Measurements from ENCODE around the gene VAPB. TPM values are rescaled to one million over a fixed set of nuclear protein-coding genes. Genes with fewer than 3 reads are reported as not detected.

The VAPB gene
- total RNA-seq, 2 donors from 2014 or later = 20.2 to 21.8 TPM

DNA sequence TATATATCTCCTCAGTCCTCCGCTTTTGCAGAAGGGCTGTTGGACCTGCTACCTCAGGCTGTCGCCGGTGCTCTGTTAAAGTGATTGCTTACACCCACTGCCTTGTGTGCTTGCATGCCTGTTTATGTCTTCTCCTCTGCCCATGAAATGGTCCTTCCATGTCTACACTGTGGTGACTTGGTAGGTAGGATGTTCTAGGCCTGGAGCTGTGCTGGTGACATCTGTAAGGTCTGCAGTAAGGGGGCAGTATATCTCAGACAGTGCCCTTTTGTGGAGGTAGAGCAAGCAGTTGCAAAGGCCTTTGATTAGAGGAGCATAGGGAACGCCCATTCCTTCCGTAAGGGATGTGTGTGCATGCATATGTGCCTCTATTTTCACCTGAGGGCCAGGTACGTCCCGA lies 40.3 kb downstream of the VAPB start:
- Histone ChIP-seq H3K4me1 (peaks cover 0 to 28% of the 10 kb centered on the region in 2 donors), H3K27me3 (no peaks in the 10 kb centered on the region), H3K4me3 (no peak overlapping the region), H3K9me3 (no peaks in the 10 kb centered on the region), H3K36me3 (peaks cover 5% of the 10 kb centered on the region), H3K27ac (no peak overlapping the region)
- TF ChIP-seq CTCF (IDR thresholded peaks at IDR 0.05) = no peak
- no peak for DNase-seq (ENCODE audit: low spot score)

DNA sequence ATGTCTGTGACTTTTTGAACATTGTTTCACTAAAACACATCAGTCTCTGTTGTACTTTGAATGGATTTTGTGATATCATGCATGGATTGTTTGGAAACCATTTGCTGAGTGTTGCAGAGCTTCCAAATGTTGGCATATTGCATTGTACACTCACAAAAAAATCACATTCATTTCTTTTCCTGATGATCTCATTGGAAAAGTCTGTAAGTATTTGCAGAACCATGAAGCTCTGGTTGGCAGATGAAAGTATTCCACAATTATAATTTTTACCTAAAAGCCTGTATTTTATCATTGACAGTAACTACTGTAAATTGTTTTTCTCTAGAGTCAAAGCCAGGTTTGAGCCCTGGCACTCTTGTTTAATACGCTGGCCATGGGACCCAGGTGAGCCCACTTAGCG lies 42.1 kb downstream of the VAPB start:
- no peak for DNase-seq (ENCODE audit: low spot score)
- TF ChIP-seq CTCF (IDR thresholded peaks at IDR 0.05) = no peak
- H3K4me3 ChIP-seq = no peak overlapping the region
- H3K4me1 ChIP-seq = peaks cover 0 to 27% of the 10 kb centered on the region in 2 donors
- H3K36me3 ChIP-seq = peaks cover 5% of the 10 kb centered on the region
- no peaks in the 10 kb centered on the region for H3K27me3 ChIP-seq
- H3K9me3 ChIP-seq = no peaks in the 10 kb centered on the region
- no peak overlapping the region for H3K27ac ChIP-seq

- no peak for TF ChIP-seq CTCF (IDR thresholded peaks at IDR 0.05)
- peaks cover 0 to 27% of the 10 kb centered on the region in 2 donors for H3K4me1 ChIP-seq
- no peak overlapping the region for H3K4me3 ChIP-seq
- H3K9me3 ChIP-seq = no peaks in the 10 kb centered on the region
- DNase-seq (ENCODE audit: low spot score) = no peak
- no peak overlapping the region for H3K27ac ChIP-seq
- H3K27me3 ChIP-seq = no peaks in the 10 kb centered on the region
- peaks cover 5% of the 10 kb centered on the region for H3K36me3 ChIP-seq
These were observed 43.3 kb downstream of the VAPB start for GRCh38 chr20:58432186-58432954.

DNA sequence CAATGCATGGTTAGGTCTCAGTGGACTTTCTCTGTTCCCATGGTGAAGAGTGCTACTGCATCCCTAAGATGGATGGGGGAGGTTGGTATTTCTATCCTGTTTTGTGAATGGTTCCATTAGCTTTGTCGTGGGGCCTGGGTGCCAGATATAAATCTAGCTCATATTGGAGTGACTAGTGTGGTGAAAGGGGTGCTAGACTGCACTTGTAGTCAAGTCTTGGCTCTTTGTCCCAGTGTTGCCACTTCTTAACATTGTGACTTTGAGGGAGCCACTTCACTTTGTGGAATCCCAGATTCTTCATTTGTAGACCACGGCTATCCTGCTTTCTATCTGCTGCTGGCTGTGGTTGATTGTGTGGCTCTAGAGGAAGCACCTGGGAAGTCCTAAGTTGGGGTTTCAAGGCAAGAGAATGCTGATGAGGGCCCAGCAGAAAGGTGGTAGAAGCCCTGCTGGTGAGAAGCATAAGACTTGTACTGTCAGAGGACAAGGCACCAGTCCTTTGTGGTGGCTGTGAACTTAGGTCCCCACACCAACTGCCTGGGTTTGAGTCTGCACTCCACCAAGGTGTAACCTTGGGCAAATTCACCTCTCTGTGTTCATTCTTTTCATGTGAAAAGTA lies 44.1 kb downstream of the VAPB start:
- Histone ChIP-seq H3K27me3 (no peaks in the 10 kb centered on the region), H3K9me3 (no peaks in the 10 kb centered on the region), H3K36me3 (peaks cover 5% of the 10 kb centered on the region), H3K4me1 (peaks cover 0 to 27% of the 10 kb centered on the region in 2 donors), H3K4me3 (no peak overlapping the region), H3K27ac (no peak overlapping the region)
- no peak for DNase-seq (ENCODE audit: low spot score)
- no peak for TF ChIP-seq CTCF (IDR thresholded peaks at IDR 0.05)

DNA sequence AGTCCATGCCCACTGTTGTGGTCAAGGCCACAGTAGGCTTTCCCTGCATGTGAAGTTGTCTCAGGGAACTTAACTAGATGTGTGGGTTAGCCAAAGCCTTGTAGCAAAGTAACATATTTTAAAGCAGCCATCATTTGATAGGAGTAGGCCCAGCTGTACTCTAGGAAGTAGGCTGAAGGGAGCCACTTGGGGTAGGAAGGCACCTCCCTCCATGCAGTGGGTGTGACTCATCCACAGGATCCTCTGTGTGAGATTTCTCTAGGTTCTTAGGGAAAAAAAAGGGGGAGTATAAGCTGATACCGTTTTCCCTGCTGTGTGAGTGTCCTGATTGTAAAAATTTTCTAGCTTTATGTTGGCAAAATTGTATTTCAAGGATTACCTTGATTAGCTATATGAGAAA lies 44.7 kb downstream of the VAPB start:
- Histone ChIP-seq H3K27me3 (no peaks in the 10 kb centered on the region), H3K4me1 (peaks cover 0 to 27% of the 10 kb centered on the region in 2 donors), H3K9me3 (no peaks in the 10 kb centered on the region), H3K27ac (no peak overlapping the region), H3K4me3 (no peak overlapping the region), H3K36me3 (peaks cover 5% of the 10 kb centered on the region)
- no peak for DNase-seq (ENCODE audit: low spot score)
- TF ChIP-seq CTCF (IDR thresholded peaks at IDR 0.05) = no peak

All from right atrium auricular region (tissue), 2 donors.